Measurements from ENCODE around the gene THBS3.

- TF ChIP-seq ZSCAN5A (CRISPR knock-in tag; IDR thresholded peaks at IDR 0.05; ENCODE audit: borderline replicate concordance) = no peak
- no peak for TF ChIP-seq SAFB2 (CRISPR knock-in tag; IDR thresholded peaks at IDR 0.05; ENCODE audit: borderline replicate concordance, low read depth)
- no peak for TF ChIP-seq ZNF264 (CRISPR knock-in tag; IDR thresholded peaks at IDR 0.05)
Measured at GRCh38 chr1:155241841-155242264, 34.2 kb upstream of the THBS3 start.
